Gastroesophageal sphincter (tissue), 3 donors: ENCODE data around the gene CHMP5.

ENCODE experiments used
- POLR2A ChIP-seq, 2 donors: fragments of 450-650 bp; IDR thresholded peaks; one replicate each; pipeline ENCODE4 v1.6.1; 2017; ENCODE audit warnings: antibody characterized with exemption in 2 of 2, mild to moderate bottlenecking in 2 of 2, moderate library complexity in 1 of 2
- TF ChIP-seq, protein P1 (sequence below), 4 experiments: fragments of 200-600 bp in 2 of 4; fragments of 450-650 bp in 2 of 4; sonication (generic) in 1 of 4; IDR thresholded peaks; one replicate each; pipeline ENCODE4 v1.5.1; 2017 to 2019; ENCODE audit warnings: antibody characterized with exemption in 4 of 4, mild to moderate bottlenecking in 2 of 4, moderate library complexity in 2 of 4

GRCh38 chr9:33246269-33246860 lies 18.5 kb upstream of the CHMP5 start:
- TF ChIP-seq POLR2A (IDR thresholded peaks at IDR 0.05), result no peak
- TF ChIP-seq, protein P1, sequence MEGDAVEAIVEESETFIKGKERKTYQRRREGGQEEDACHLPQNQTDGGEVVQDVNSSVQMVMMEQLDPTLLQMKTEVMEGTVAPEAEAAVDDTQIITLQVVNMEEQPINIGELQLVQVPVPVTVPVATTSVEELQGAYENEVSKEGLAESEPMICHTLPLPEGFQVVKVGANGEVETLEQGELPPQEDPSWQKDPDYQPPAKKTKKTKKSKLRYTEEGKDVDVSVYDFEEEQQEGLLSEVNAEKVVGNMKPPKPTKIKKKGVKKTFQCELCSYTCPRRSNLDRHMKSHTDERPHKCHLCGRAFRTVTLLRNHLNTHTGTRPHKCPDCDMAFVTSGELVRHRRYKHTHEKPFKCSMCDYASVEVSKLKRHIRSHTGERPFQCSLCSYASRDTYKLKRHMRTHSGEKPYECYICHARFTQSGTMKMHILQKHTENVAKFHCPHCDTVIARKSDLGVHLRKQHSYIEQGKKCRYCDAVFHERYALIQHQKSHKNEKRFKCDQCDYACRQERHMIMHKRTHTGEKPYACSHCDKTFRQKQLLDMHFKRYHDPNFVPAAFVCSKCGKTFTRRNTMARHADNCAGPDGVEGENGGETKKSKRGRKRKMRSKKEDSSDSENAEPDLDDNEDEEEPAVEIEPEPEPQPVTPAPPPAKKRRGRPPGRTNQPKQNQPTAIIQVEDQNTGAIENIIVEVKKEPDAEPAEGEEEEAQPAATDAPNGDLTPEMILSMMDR (IDR thresholded peaks at IDR 0.05), result no peak
